WERI-Rb-1 (cell line): Measurements from ENCODE around the gene TIGD3.

Source experiments
- DNase-seq: peaks from one replicate; pipeline ENCODE4 v3.0.0-alpha.2; 2020
- H3K27ac ChIP-seq: fragments of 250-450 bp; sonication (Bioruptor Pico); 2 replicates; pipeline ENCODE4 v1.5.1; 2020; ENCODE audit warnings: mild to moderate bottlenecking, moderate library complexity
- H3K27me3 ChIP-seq: fragments of 250-450 bp; sonication (Bioruptor Pico); 2 replicates; pipeline ENCODE4 v1.5.1; 2021; ENCODE audit warnings: mild to moderate bottlenecking, low read depth, moderate library complexity; ENCODE audit not compliant: insufficient read depth, severe bottlenecking
- H3K36me3 ChIP-seq: fragments of 250-450 bp; sonication (Bioruptor Pico); 2 replicates; pipeline ENCODE4 v1.5.1; 2020; ENCODE audit warnings: mild to moderate bottlenecking, moderate library complexity
- H3K4me3 ChIP-seq: 2 replicates; pipeline ENCODE4 v1.5.1; 2011; ENCODE audit warnings: low read depth, mild to moderate bottlenecking, control low read depth, low read length
- H3K9me3 ChIP-seq: fragments of 250-450 bp; sonication (Bioruptor Pico); 2 replicates; pipeline ENCODE4 v1.5.1; 2021; ENCODE audit warnings: mild to moderate bottlenecking, moderate library complexity; ENCODE audit not compliant: severe bottlenecking
- TF ChIP-seq, protein P1 (sequence below): IDR thresholded peaks from 2 replicates; pipeline ENCODE4 v1.5.1; 2011; ENCODE audit warnings: low read depth, mild to moderate bottlenecking, control low read depth, inconsistent platforms, low read length

TIGD3 gene

DNA sequence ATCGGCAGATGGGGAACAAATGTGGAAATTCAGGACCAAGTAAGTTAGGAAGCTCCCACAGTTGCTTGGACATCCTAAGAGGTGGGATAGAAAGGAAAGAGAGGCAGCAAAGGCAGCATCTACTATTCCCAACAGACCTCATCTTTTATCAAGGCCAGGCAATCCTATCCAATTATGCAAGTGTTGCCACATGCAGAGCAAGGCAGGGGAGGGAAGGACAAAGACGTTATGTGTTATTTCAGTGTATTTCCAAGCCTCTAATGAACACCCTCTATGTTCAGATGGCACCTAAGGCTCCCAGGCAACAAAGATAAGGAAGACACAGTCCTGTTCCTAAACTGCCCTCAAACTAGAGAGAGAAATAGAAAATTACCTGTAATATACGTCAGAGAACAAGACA lies 9.2 kb downstream of the TIGD3 start:
- H3K27ac ChIP-seq = no peak overlapping the region
- no peaks in the 10 kb centered on the region for H3K36me3 ChIP-seq
- TF ChIP-seq, protein P1, sequence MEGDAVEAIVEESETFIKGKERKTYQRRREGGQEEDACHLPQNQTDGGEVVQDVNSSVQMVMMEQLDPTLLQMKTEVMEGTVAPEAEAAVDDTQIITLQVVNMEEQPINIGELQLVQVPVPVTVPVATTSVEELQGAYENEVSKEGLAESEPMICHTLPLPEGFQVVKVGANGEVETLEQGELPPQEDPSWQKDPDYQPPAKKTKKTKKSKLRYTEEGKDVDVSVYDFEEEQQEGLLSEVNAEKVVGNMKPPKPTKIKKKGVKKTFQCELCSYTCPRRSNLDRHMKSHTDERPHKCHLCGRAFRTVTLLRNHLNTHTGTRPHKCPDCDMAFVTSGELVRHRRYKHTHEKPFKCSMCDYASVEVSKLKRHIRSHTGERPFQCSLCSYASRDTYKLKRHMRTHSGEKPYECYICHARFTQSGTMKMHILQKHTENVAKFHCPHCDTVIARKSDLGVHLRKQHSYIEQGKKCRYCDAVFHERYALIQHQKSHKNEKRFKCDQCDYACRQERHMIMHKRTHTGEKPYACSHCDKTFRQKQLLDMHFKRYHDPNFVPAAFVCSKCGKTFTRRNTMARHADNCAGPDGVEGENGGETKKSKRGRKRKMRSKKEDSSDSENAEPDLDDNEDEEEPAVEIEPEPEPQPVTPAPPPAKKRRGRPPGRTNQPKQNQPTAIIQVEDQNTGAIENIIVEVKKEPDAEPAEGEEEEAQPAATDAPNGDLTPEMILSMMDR = no peak
- no peaks in the 10 kb centered on the region for H3K9me3 ChIP-seq
- no peak overlapping the region for H3K4me3 ChIP-seq
- H3K27me3 ChIP-seq = no peaks in the 10 kb centered on the region
- no peak for DNase-seq

DNA sequence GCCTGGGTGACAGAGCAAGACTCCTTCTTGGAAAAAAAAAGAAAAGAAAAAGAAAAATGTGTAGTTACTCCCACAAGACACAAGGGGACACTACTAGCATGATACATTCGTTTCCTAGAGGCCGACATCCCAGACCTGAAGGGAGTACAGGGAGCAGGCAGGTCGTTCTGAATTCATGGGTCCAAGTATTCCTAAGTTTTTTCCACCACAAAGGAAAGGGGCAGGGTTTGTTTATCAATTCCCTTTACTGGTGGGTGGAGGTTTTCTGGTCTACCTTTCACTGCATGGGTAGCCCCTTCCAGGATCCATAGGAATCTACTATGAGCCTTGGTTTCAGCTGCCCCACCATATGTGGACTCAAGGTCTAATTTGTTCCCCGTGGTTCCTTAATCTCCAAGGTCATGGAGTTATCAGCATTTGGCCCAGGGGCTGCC lies 11.8 kb downstream of the TIGD3 start:
- H3K4me3 ChIP-seq = no peak overlapping the region
- H3K9me3 ChIP-seq = no peaks in the 10 kb centered on the region
- H3K36me3 ChIP-seq = no peaks in the 10 kb centered on the region
- H3K27ac ChIP-seq = no peak overlapping the region
- DNase-seq = peak; percentile 47
- no peaks in the 10 kb centered on the region for H3K27me3 ChIP-seq
- TF ChIP-seq, protein P1 = peak; percentile 75

GRCh38 chr11:65370659-65371049 lies 16.1 kb downstream of the TIGD3 start:
- no peak for DNase-seq
- no peaks in the 10 kb centered on the region for H3K36me3 ChIP-seq
- H3K27me3 ChIP-seq = no peaks in the 10 kb centered on the region
- TF ChIP-seq, protein P1 = no peak
- no peak overlapping the region for H3K4me3 ChIP-seq
- no peak overlapping the region for H3K27ac ChIP-seq
- H3K9me3 ChIP-seq = no peaks in the 10 kb centered on the region

DNA sequence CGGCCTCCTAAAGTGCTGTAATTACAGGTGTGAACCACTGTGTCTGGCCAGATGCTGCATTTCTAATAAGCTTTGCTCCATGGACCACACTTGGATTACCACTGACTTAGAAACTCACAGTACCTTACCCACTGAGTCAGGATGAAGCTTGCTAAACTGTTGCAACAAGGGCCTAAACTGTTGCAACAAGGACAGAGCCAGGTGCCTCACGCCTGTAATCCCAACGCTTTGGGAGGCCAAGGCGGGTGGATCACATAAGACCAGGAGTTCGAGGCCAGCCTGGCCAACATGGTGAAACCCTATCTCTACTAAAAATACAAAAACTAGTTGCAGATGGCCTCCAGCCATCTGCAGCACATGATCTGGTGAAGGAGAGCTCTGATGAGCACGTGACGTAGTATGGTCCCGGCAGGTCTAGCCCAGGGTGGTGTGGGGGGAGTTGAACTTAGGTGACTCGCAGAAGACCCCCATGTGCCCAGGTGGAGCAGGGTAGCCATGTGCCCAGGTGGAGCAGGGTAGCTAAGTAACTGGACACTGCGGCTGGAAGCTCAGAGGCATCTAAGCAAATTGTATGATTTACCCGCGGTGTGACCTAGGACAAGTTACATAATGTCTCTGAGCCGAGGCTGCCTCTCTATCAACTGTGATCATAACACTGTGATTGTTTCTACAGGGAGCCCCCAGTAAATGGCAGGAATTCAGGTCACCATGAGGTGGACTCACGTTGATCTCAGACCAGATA lies 19.5 kb downstream of the TIGD3 start:
- Histone ChIP-seq H3K4me3 (no peak overlapping the region), H3K36me3 (no peaks in the 10 kb centered on the region), H3K27me3 (no peaks in the 10 kb centered on the region), H3K27ac (no peak overlapping the region), H3K9me3 (no peaks in the 10 kb centered on the region)
- TF ChIP-seq, protein P1 = no peak
- no peak for DNase-seq

DNA sequence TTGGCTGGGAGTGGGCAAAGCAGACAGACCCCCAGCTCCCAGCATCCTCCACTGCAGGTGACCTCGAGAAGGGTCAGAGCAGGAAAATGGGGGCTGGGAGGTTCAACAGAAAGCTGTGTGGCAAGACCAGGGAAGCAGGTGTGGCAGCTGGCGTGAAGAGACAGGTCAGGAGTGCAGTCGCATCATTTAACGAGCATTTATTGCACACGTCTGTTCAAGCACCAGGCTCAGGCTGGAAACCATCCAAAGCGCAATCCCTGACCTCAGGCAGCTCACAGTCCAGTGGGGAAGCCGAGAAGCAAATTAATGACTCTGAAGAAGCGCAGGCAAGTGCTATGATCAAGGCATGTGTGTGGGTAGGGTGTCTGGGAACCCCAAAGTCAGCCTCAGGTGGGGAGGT lies 20.5 kb downstream of the TIGD3 start:
- Histone ChIP-seq H3K4me3 (no peak overlapping the region), H3K27me3 (no peaks in the 10 kb centered on the region), H3K9me3 (no peaks in the 10 kb centered on the region), H3K36me3 (no peaks in the 10 kb centered on the region), H3K27ac (no peak overlapping the region)
- DNase-seq = no peak
- TF ChIP-seq, protein P1 = no peak

DNA sequence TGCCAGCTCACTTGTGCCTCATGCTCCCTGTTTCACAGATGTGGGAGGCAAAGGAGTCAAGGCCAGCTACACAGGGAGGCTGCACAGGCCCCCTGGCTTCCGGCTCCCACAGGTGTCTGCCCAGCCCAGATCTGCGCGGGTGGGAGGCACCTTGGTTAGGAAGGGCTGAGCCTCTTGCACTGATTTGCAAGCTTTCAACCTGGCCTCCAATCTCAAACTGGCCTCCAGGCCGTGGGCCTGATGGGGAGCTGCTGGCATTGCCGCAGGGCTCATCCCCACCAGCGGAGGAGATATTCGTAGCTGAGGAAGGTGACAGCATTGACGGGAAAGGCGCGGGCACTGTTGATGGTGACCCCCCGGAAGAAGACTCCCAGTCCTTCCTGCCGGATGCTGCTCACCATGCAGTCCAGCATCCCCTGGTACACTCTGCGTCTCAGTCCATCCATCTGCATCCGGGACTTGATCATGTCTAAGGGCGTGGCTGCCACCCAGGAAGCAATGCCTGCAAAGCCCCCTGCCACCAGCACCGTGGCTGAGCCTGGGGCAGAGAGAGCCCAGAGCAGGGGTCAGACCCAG lies 21.7 kb downstream of the TIGD3 start:
- Histone ChIP-seq H3K36me3 (no peaks in the 10 kb centered on the region), H3K4me3 (no peak overlapping the region), H3K27me3 (no peaks in the 10 kb centered on the region), H3K27ac (no peak overlapping the region), H3K9me3 (no peaks in the 10 kb centered on the region)
- no peak for DNase-seq
- TF ChIP-seq, protein P1 = no peak
